Muscle of leg (tissue), 11 donors: Measurements from ENCODE around the gene KHK. TPM values are rescaled to one million over a fixed set of nuclear protein-coding genes. Genes with fewer than 3 reads are reported as not detected.

ENCODE experiments used
- DNase-seq: peaks from one replicate; pipeline ENCODE4 v3.0.0; 2013
- H3K27ac ChIP-seq: one replicate; pipeline ENCODE4 v1.5.1; 2013; ENCODE audit warnings: mild to moderate bottlenecking, low read length, control low read depth
- H3K27me3 ChIP-seq: one replicate; pipeline ENCODE4 v1.6.1; 2013; ENCODE audit warnings: low read length; ENCODE audit not compliant: control insufficient read depth, insufficient read depth
- H3K36me3 ChIP-seq: one replicate; pipeline ENCODE4 v1.6.1; 2013; ENCODE audit warnings: low read length; ENCODE audit not compliant: control insufficient read depth, insufficient read depth
- H3K4me1 ChIP-seq: one replicate; pipeline ENCODE4 v1.6.1; 2013; ENCODE audit warnings: low read length; ENCODE audit not compliant: control insufficient read depth, insufficient read depth
- H3K4me3 ChIP-seq: one replicate; pipeline ENCODE4 v1.5.1; 2013; ENCODE audit warnings: low read length, control low read depth
- H3K9me3 ChIP-seq: replicated peaks from 2 replicates; pipeline ENCODE4 v1.6.1; 2013; ENCODE audit warnings: low read depth, low read length; ENCODE audit not compliant: control insufficient read depth
- WGBS: methylation state at CpG from one replicate; pipeline ENCODE4 v1.1.5; 2013; ENCODE audit warnings: missing lambda C conversion rate; ENCODE audit not compliant: insufficient coverage; 5-methylcytosine and 5-hydroxymethylcytosine counted together
- polyA plus RNA-seq, 8 donors: library from polyadenylated mRNA; unstranded; fragments of 120-200 nt; gene quantifications; one replicate each; pipeline versions ENCODE4 v1.2.1 to v1.2.3, GENCODE V29; 2013; ENCODE audit warnings: inconsistent platforms in 1 of 8, low replicate concordance in 1 of 8; ENCODE audit not compliant: insufficient read length in 8 of 8, insufficient read depth in 1 of 8
- total RNA-seq: library from RNA; stranded (reverse); fragments of 120-200 nt; gene quantifications from one replicate; pipeline ENCODE4 v1.2.4, GENCODE V29; 2013

KHK gene
- total and polyA plus RNA-seq, 9 donors = 1.5 to 11.4 (median 2.2) TPM

DNA sequence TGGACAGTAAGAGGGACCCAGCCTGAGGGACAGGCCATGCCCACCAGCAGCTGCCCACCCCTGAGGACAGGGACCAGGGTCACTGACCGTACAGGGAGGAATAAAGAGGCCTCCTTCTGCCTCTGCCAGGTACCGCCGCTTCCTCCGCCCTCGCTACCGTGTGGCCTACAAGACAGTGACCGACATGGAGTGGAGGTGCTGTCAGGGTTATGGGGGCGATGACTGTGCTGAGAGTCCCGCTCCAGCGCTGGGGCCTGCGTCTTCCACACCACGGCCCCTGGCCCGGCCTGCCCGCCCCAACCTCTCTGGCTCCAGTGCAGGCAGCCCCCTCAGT is 6.0 kb upstream of the KHK start:
- Histone ChIP-seq H3K9me3 (no peaks in the 10 kb centered on the region), H3K36me3 (peaks cover 14% of the 10 kb centered on the region), H3K4me3 (no peak overlapping the region), H3K4me1 (peaks cover 91% of the 10 kb centered on the region), H3K27ac (peak overlapping the region; percentile 83), H3K27me3 (no peaks in the 10 kb centered on the region)
- no peak for DNase-seq
- WGBS = 54% methylated on average over 11 of the region's 14 CpGs

DNA sequence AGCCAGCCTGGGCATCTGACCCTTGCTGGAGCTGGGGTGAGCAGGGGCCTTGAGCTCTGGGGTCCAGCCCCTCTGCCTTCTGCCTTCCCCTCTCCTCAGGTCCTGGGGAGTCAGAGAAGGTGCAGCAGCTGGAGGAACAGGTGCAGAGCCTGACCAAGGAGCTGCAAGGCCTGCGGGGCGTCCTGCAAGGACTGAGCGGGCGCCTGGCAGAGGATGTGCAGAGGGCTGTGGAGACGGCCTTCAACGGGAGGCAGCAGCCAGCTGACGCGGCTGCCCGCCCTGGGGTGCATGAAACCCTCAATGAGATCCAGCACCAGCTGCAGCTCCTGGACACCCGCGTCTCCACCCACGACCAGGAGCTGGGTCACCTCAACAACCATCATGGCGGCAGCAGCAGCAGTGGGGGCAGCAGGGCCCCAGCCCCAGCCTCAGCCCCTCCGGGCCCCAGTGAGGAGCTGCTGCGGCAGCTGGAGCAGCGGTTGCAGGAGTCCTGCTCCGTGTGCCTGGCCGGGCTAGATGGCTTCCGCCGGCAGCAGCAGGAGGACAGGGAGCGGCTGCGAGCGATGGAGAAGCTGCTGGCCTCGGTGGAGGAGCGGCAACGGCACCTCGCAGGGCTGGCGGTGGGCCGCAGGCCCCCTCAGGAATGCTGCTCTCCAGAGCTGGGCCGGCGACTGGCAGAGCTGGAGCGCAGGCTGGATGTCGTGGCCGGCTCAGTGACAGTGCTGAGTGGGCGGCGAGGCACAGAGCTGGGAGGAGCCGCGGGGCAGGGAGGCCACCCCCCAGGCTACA is 4.4 kb upstream of the KHK start:
- Histone ChIP-seq H3K27me3 (peaks cover 1% of the 10 kb centered on the region), H3K4me3 (no peak overlapping the region), H3K9me3 (no peaks in the 10 kb centered on the region), H3K27ac (peak overlapping the region; percentile 83), H3K36me3 (peaks cover 14% of the 10 kb centered on the region), H3K4me1 (peaks cover 86% of the 10 kb centered on the region)
- DNase-seq = no peak
- WGBS = 76% methylated on average over 38 of the region's 38 CpGs

DNA sequence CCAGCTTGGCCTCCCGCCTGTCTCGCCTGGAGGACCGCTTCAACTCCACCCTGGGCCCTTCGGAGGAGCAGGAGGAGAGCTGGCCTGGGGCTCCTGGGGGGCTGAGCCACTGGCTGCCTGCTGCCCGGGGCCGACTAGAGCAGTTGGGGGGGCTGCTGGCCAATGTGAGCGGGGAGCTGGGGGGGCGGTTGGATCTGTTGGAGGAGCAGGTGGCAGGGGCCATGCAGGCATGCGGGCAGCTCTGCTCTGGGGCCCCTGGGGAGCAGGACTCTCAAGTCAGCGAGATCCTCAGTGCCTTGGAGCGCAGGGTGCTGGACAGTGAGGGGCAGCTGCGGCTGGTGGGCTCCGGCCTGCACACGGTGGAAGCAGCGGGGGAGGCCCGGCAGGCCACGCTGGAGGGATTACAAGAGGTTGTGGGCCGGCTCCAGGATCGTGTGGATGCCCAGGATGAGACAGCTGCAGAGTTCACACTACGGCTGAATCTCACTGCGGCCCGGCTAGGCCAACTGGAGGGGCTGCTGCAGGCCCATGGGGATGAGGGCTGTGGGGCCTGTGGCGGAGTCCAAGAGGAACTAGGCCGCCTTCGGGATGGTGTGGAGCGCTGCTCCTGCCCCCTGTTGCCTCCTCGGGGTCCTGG is 3.7 kb upstream of the KHK start:
- H3K4me1 ChIP-seq = peaks cover 83% of the 10 kb centered on the region
- H3K27me3 ChIP-seq = peaks cover 4% of the 10 kb centered on the region
- no peak overlapping the region for H3K4me3 ChIP-seq
- DNase-seq = peak; percentile 71
- H3K9me3 ChIP-seq = no peaks in the 10 kb centered on the region
- 61% methylated on average over 26 of the region's 27 CpGs for WGBS
- H3K36me3 ChIP-seq = peaks cover 14% of the 10 kb centered on the region
- H3K27ac ChIP-seq = peak overlapping the region; percentile 83

DNA sequence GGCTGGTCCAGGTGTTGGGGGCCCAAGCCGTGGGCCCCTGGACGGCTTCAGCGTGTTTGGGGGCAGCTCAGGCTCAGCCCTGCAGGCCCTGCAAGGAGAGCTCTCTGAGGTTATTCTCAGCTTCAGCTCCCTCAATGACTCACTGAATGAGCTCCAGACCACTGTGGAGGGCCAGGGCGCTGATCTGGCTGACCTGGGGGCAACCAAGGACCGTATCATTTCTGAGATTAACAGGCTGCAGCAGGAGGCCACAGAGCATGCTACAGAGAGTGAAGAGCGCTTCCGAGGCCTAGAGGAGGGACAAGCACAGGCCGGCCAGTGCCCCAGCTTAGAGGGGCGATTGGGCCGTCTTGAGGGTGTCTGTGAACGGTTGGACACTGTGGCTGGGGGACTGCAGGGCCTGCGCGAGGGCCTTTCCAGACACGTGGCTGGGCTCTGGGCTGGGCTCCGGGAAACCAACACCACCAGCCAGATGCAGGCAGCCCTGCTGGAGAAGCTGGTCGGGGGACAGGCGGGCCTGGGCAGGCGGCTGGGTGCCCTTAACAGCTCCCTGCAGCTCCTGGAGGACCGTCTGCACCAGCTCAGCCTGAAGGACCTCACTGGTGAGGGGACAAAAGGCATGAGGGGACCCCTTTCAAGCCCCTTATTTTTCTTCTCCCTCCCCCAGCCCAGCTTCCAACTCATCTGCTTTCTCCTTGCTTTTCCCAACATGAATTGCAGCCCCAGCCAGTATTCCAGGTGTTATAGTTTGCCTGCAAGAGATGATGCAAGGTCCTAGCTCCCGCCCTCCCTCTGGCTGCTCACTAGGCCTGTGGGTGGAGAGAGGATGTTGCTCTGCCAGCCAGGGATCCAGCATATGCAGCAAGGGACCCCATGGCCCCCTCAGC is 2.9 kb upstream of the KHK start:
- 77% methylated on average over 18 of the region's 20 CpGs for WGBS

DNA sequence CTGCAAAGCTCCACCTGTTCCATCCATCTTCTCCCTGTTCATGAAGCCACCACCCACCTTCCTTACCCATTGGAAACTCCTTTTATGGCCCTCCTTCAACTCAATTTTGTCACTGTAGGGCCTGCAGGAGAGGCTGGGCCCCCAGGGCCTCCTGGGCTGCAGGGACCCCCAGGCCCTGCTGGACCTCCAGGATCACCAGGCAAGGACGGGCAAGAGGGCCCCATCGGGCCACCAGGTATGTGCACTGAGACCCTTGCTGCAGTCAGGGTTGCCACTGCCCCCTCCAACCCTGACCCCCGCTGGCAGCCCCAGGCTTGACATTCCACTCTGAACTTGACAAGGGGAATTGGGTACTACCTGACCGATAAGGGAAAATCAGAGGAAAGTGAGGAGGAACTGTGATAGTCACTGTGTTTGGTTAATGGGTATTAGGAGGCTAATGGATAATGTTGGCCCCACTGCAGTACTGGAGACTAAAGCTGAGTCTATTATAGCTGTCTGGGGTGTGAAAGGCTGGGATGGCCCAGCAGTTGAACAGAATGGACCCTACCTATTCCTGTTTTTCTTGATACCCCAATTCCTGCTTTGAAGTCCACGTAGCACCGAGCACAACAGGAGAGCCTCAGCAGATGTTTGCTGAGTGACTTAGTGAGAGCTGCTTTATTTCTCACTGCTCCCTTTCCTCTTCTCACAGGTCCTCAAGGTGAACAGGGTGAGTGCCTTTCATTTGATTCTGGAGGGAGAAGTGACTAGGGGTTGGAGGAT is 2.1 kb upstream of the KHK start:
- Histone ChIP-seq H3K9me3 (no peaks in the 10 kb centered on the region), H3K27ac (no peak overlapping the region), H3K4me3 (no peak overlapping the region), H3K27me3 (peaks cover 4% of the 10 kb centered on the region), H3K36me3 (peaks cover 14% of the 10 kb centered on the region), H3K4me1 (peaks cover 73% of the 10 kb centered on the region)
- DNase-seq = no peak
- 83% methylated on average over 4 of the region's 6 CpGs for WGBS

More for the DNA sequence above, 2.9 kb upstream of the KHK start:
- peaks cover 4% of the 10 kb centered on the region for H3K27me3 ChIP-seq
- no peak for DNase-seq
- H3K27ac ChIP-seq = peak overlapping the region; percentile 83
- peaks cover 14% of the 10 kb centered on the region for H3K36me3 ChIP-seq
- no peak overlapping the region for H3K4me3 ChIP-seq
- H3K4me1 ChIP-seq = peaks cover 79% of the 10 kb centered on the region
- no peaks in the 10 kb centered on the region for H3K9me3 ChIP-seq

DNA sequence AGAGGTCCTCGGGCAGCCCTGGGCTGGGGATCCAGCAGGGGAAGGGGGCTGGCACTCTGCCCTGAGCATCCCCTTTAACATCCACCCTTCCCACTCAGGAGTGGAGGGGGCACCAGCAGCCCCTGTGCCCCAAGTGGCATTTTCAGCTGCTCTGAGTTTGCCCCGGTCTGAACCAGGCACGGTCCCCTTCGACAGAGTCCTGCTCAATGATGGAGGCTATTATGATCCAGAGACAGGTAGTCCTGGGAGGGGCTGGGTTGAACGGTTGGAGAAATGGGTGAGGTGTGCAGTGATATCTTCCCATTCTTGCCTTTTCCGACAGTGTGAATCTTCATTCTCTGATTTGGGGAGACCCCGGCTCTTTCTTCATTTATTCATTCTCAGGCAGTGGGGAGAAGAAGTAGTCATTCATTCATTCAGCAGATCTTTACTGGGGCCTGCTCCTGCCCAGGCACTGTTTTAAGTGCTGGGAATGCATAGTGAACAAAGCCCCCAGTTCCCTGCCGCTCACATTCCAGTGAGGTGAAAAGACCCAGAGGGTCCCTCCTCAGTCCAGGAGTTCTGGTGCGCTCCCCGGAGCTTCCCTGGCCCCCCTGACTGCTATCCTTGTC is 1.4 kb upstream of the KHK start:
- Histone ChIP-seq H3K4me3 (peak overlapping the region; percentile 62), H3K27me3 (peaks cover 4% of the 10 kb centered on the region), H3K27ac (peak overlapping the region; percentile 4), H3K4me1 (peaks cover 66% of the 10 kb centered on the region), H3K9me3 (no peaks in the 10 kb centered on the region), H3K36me3 (peaks cover 14% of the 10 kb centered on the region)
- 51% methylated on average over 6 of the region's 10 CpGs for WGBS
- DNase-seq = no peak

DNA sequence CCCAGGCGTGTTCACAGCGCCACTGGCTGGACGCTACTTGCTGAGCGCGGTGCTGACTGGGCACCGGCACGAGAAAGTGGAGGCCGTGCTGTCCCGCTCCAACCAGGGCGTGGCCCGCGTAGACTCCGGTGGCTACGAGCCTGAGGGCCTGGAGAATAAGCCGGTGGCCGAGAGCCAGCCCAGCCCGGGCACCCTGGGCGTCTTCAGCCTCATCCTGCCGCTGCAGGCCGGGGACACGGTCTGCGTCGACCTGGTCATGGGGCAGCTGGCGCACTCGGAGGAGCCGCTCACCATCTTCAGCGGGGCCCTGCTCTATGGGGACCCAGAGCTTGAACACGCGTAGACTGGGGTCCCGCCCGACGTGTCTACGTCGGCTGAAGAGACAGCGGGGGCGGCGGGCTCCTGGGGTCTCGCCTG is 891 bp upstream of the KHK start:
- Histone ChIP-seq H3K4me1 (peaks cover 61% of the 10 kb centered on the region), H3K36me3 (peaks cover 14% of the 10 kb centered on the region), H3K27ac (peak overlapping the region; percentile 4), H3K27me3 (peaks cover 4% of the 10 kb centered on the region), H3K4me3 (peak overlapping the region; percentile 62), H3K9me3 (no peaks in the 10 kb centered on the region)
- DNase-seq = peak; percentile 78
- WGBS = 3% methylated on average over 38 of the region's 38 CpGs

DNA sequence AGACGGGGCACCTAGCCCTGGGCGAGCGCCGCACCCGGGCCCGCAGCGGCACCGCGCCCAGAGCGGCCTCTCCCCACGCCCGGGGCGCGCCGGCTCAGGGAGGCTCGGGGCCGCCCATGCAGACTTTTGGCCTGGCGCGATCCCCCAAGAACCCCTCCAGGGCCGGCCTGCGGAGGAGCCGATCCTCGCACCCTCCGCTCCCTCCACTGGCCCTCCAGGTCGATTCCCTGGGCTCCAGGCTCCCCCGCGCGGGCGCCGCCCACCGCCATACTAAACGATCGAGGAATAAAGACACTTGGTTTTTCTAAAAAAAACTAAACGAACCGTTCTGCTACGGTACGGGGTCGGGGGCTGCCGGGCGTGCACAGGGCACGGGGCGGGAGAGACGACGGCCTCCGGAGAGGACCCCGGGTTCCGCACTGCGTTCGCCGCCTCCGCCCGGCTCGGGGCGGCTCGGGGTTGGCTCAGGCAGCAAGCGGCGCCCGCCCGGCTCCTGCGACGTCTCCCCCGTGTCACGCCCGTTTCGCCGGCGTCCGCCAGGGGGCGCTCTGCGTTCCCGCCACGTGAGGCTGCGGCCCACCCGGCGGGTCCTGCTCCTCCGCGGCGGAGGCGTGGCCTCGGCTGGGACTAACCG is 365 bp upstream of the KHK start:
- H3K9me3 ChIP-seq = no peaks in the 10 kb centered on the region
- H3K36me3 ChIP-seq = peaks cover 14% of the 10 kb centered on the region
- H3K4me3 ChIP-seq = peak overlapping the region; percentile 62
- DNase-seq = peak; percentile 97
- H3K4me1 ChIP-seq = peaks cover 55% of the 10 kb centered on the region
- WGBS = under 1% methylated on average over 79 of the region's 81 CpGs
- H3K27me3 ChIP-seq = peaks cover 4% of the 10 kb centered on the region
- peak overlapping the region; percentile 71 for H3K27ac ChIP-seq

DNA sequence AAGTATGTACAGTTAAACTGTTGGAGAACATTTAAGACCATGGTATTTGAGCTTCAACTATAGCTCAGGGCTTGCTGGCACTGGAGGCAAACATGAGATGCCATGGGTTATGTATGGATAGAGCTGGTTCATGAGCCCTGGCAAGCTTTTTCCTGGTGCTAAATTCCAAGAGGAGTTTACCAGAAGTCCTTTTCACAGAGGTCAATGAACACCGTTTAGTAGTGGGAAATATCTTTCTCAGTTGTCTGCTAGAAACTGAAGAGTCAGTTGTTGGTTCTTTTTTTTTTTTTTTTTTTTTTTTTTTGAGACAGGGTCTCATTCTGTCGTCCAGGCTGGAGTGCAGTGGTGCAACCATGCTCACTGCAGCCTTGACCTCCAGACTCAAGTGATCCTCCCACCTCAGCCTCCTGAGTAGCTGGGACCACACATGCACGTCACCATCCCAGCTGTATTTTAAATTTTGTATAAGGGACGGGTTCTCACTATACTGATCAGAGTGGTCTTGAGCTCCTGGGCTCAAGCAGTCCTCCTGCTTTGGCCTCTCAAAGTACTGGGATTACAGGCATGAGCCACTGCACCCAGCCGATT is 1.3 kb downstream of the KHK start:
- WGBS = 94% methylated on average over 2 of the region's 5 CpGs
- peaks cover 6% of the 10 kb centered on the region for H3K36me3 ChIP-seq
- H3K27ac ChIP-seq = no peak overlapping the region
- peaks cover 38% of the 10 kb centered on the region for H3K4me1 ChIP-seq
- DNase-seq = no peak
- H3K4me3 ChIP-seq = no peak overlapping the region
- no peaks in the 10 kb centered on the region for H3K9me3 ChIP-seq
- H3K27me3 ChIP-seq = peaks cover 4% of the 10 kb centered on the region
